ENCODE data around the gene EXOC4.
A peak's percentile ranks its signal among the peaks of the same experiment; 100 is the strongest.

The EXOC4 gene

GRCh38 chr7:133702960-133703359 is 450.1 kb downstream of the EXOC4 start:
- Mint-ChIP-seq H3K27me3 (ENCODE audit: low read depth) (no peaks in the 10 kb centered on the region), H3K4me3 (no peak overlapping the region), H3K36me3 (ENCODE audit: low read depth) (no peaks in the 10 kb centered on the region), H3K27ac (peak overlapping the region in 1 of 3 experiments; percentile 8), H3K9me3 (no peaks in the 10 kb centered on the region), H3K4me1 (peaks cover 20% of the 10 kb centered on the region)
- TF ChIP-seq, protein P1, sequence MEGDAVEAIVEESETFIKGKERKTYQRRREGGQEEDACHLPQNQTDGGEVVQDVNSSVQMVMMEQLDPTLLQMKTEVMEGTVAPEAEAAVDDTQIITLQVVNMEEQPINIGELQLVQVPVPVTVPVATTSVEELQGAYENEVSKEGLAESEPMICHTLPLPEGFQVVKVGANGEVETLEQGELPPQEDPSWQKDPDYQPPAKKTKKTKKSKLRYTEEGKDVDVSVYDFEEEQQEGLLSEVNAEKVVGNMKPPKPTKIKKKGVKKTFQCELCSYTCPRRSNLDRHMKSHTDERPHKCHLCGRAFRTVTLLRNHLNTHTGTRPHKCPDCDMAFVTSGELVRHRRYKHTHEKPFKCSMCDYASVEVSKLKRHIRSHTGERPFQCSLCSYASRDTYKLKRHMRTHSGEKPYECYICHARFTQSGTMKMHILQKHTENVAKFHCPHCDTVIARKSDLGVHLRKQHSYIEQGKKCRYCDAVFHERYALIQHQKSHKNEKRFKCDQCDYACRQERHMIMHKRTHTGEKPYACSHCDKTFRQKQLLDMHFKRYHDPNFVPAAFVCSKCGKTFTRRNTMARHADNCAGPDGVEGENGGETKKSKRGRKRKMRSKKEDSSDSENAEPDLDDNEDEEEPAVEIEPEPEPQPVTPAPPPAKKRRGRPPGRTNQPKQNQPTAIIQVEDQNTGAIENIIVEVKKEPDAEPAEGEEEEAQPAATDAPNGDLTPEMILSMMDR (IDR thresholded peaks at IDR 0.05; ENCODE audit: unreplicated experiment in 3 of 3) = no peak

DNA sequence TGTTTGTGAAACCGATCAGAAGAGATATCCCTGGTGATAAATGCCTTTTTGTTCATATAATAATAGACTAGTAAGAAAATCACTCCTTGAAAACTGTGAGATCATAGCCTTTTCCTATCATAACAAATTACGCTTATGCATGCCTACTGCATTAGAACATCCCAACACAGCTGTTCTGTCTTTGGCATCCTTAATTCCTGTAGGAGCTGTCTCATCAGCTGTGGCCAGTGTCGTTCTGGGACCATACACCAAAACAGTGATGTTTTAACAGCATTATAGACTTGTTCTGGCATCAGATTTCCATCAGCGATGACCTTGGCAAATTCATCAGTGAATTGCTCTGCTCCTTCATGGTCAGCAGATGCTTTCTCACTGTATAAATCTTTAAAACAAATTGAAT is 450.7 kb downstream of the EXOC4 start:
- TF ChIP-seq, protein P1 (IDR thresholded peaks at IDR 0.05; ENCODE audit: unreplicated experiment in 3 of 3) = no peak
- no peak overlapping the region for H3K4me3 Mint-ChIP-seq
- H3K27ac Mint-ChIP-seq = peak overlapping the region in 1 of 3 experiments; percentile 8
- H3K36me3 Mint-ChIP-seq (ENCODE audit: low read depth) = no peaks in the 10 kb centered on the region
- H3K27me3 Mint-ChIP-seq (ENCODE audit: low read depth) = no peaks in the 10 kb centered on the region
- H3K4me1 Mint-ChIP-seq = peaks cover 20% of the 10 kb centered on the region
- no peaks in the 10 kb centered on the region for H3K9me3 Mint-ChIP-seq

DNA sequence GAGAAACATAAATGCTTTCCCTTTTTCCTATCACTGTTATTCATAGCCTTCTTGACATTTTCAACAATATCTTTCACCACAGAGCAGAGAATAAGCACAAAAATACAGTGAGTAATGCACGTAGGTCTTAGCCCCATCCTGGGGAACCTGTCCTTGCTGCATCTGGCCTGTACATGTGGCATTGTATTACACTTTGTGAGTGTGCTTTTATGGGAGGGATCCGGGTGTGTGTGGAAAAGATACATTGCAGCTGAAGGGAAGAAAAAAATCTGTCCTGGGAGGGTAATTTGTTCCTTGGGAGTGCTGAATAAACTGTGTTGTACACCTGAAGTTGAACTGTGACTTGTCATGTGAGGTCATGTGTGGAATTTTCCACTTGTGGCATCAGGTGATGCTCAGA is 451.6 kb downstream of the EXOC4 start:
- Mint-ChIP-seq H3K27ac (peak overlapping the region in 1 of 3 experiments; percentile 38), H3K9me3 (no peaks in the 10 kb centered on the region), H3K27me3 (ENCODE audit: low read depth) (no peaks in the 10 kb centered on the region), H3K4me3 (no peak overlapping the region), H3K4me1 (peaks cover 20% of the 10 kb centered on the region), H3K36me3 (ENCODE audit: low read depth) (no peaks in the 10 kb centered on the region)
- TF ChIP-seq, protein P1 (IDR thresholded peaks at IDR 0.05; ENCODE audit: unreplicated experiment in 3 of 3) = no peak

DNA sequence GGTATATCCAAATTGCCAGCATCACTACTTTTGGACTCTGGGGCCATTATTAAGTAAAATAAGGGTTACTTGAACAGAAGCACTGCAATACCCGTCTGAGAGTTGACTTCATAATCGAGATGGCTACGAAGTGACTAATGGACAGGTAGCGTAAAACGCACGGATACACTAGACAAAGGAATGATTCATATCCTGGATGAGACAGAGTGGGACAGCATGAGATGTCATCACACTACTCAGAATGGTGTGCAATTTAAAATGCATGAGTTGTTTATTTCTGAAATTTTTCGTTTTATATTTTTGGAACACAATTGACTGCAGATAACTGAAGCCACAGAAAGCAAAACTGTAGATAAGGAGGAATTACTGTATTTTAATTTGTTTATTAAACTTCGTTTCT is 452.7 kb downstream of the EXOC4 start:
- no peaks in the 10 kb centered on the region for H3K36me3 Mint-ChIP-seq (ENCODE audit: low read depth)
- no peak overlapping the region for H3K4me3 Mint-ChIP-seq
- no peak overlapping the region for H3K27ac Mint-ChIP-seq
- no peaks in the 10 kb centered on the region for H3K9me3 Mint-ChIP-seq
- H3K4me1 Mint-ChIP-seq = peaks cover 22% of the 10 kb centered on the region
- H3K27me3 Mint-ChIP-seq (ENCODE audit: low read depth) = no peaks in the 10 kb centered on the region
- TF ChIP-seq, protein P1 (IDR thresholded peaks at IDR 0.05; ENCODE audit: unreplicated experiment in 3 of 3) = no peak

GRCh38 chr7:133706016-133706415 is 453.1 kb downstream of the EXOC4 start:
- no peaks in the 10 kb centered on the region for H3K36me3 Mint-ChIP-seq (ENCODE audit: low read depth)
- no peaks in the 10 kb centered on the region for H3K27me3 Mint-ChIP-seq (ENCODE audit: low read depth)
- no peaks in the 10 kb centered on the region for H3K9me3 Mint-ChIP-seq
- H3K4me3 Mint-ChIP-seq = no peak overlapping the region
- TF ChIP-seq, protein P1 (IDR thresholded peaks at IDR 0.05; ENCODE audit: unreplicated experiment in 3 of 3) = no peak
- H3K27ac Mint-ChIP-seq = no peak overlapping the region
- peaks cover 26% of the 10 kb centered on the region for H3K4me1 Mint-ChIP-seq

DNA sequence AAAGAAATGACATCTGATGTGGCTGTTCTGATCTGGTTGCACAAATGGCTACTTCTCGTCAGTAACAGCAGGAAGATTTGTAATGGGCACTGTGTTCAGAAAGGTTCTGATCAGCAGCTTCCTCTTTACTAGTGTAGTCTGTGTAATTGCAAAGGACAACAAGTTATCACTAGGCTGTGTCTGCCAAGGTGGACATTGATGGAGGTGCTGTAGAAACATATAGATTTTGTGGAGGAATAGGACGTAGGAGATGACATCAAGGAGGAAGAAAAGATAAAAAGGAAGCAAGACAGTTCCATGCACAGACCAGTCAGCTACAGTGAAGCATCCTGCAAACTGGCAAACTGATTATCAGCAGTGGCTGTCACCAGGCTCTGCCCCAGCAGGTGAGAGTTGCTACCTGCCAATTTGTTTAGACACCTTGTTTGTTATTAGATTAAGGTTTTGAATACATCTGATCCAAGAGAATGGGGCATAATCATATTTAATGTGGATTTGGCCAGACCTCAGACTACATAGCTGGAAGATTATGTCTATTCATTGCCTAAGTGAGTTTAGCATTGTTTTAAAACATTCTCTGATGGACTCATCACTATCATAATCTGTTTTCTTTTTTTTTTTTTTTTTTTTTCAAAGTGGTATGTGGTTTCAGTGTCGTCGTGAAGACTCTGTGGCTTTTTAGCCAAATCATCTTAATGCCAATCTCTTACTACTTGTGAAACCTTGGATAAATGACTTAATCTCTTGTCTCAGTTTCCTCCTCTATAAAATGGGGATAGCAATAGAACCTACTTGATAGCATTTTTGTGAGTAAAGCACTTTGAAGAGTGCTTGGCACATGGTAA is 456.4 kb downstream of the EXOC4 start:
- H3K9me3 Mint-ChIP-seq = no peaks in the 10 kb centered on the region
- H3K4me3 Mint-ChIP-seq = no peak overlapping the region
- TF ChIP-seq, protein P1 (IDR thresholded peaks at IDR 0.05; ENCODE audit: unreplicated experiment in 3 of 3) = no peak
- peaks cover 13% of the 10 kb centered on the region for H3K4me1 Mint-ChIP-seq
- H3K27ac Mint-ChIP-seq = no peak overlapping the region
- H3K27me3 Mint-ChIP-seq (ENCODE audit: low read depth) = no peaks in the 10 kb centered on the region
- H3K36me3 Mint-ChIP-seq (ENCODE audit: low read depth) = no peaks in the 10 kb centered on the region

Data from nephron (organoid).